ENCODE measurements around the gene UBXN2A.

Gene UBXN2A

GRCh38 chr2:24045511-24046508 is 105.5 kb downstream of the UBXN2A start:
- no peak for DNase-seq (ENCODE audit: low spot score)

DNA sequence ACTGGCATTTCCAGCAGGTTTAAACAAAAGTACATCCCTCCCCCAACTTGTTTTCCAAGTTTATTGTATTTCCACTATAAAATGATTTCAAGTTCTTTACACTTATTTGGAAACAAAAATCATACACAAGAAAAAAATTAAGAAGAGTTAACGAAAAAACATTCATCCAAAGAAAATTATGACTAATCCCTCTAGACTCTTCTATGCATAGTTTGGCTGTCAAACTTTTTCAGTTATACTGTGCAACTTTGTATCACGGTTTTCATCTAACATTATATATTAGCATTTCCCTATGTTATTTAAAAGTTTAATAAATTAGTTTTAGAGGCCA is 106.3 kb downstream of the UBXN2A start:
- DNase-seq (ENCODE audit: low spot score), result no peak

DNA sequence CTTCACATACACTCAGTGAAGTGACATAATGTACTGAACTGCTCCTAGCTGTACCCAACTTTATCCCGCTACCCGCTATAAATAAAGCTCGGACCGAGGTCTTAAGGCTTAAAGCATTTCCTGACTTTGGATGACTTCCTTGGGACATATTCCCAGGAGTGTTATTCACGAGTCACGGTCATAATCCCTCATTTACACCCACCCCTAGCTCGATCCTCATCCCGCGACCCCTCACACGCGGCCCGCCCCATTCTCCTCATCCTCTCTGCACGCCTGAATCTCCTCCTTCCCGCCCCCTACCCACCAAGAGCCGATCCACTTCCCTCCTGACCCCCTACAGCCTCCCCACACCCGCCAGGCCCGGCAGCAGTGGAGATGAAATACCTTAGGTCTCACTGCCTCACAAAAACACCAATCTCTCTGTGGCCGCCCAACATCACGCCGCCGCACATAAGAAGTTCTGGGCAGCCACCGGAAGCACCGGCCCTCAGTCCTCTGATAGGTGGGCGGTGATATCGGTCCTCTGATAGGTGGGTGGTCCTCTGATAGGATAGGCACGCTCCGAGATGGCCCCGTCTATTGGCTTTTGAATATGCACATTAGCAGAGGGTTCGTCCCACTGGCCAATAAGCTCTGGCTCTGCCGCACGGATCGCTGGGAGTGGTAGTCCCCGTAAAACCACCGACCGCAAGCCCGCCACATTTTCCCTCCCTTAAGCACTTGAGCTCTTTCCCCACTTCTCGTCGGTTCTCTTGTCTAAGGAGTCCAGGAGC is 106.9 kb downstream of the UBXN2A start, which contains the start of gene WDCP:
Gene WDCP (minus strand): TSS at position 462 of the 773 bp plus-strand sequence. CDS start 7,897 bp downstream, outside the sequence.
- DNase-seq (ENCODE audit: low spot score), result peak; percentile 92

DNA sequence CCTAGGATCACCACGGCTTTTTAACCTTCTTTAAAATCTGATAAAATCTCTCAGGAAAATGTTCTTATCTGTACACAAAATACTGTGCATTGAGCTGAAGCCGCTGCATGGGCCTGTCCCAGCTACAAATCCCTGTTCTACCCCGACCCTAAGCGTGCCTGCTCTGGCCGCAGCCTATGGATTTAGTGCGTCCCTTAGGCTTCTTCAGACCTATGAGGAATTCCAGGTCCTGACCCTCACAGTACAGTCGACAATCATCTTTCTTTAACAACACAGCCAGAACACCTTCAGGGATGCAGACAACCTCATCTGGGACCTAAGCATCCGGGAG is 107.4 kb downstream of the UBXN2A start:
- no peak for DNase-seq (ENCODE audit: low spot score)

GRCh38 chr2:24048769-24049484 is 108.7 kb downstream of the UBXN2A start:
- no peak for DNase-seq (ENCODE audit: low spot score)

GRCh38 chr2:24049485-24050021 is 109.3 kb downstream of the UBXN2A start, which contains the start of gene FKBP1B:
Gene FKBP1B (plus strand): TSS chr2:24049741. CDS start chr2:24049850, 109 bp downstream.
- peak; percentile 53 for DNase-seq (ENCODE audit: low spot score)

GRCh38 chr2:24050041-24050979 is 110.0 kb downstream of the UBXN2A start:
- peak; percentile 11 for DNase-seq (ENCODE audit: low spot score)

DNA sequence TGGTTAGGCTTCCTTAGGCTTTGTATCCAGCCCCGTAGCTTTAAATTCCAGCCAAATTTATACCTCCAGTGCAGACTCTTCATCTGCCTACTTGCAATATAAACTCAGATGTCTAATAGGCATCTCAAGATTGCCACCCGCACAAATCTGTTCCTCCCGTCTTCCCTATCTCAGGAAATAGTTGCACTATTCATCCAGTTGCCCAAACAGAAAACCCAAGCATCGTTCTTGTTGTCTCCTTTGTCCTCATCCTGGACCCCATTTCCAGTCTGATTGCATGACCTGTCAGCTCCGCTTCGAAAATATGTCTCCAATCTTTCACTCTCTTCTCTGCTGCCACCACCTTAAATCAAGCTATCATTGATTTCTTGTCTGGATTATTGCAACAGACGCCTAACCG is 111.6 kb downstream of the UBXN2A start:
- DNase-seq (ENCODE audit: low spot score), result no peak

GRCh38 chr2:24052951-24053350 is 112.7 kb downstream of the UBXN2A start:
- no peak for DNase-seq (ENCODE audit: low spot score)

Data from germinal center (tissue), 1 donor.